B cell (primary cell): Measurements from ENCODE around the gene SALL3. TPM values are rescaled to one million over a fixed set of nuclear protein-coding genes. Genes with fewer than 3 reads are reported as not detected.

Source experiments
- ATAC-seq: fragments of 200-7000 bp; cut with Tn5 transposase; one replicate; pipeline ENCODE4 v1.10.0; 2021; ENCODE audit warnings: low read depth, mild to moderate bottlenecking, moderate number of reproducible peaks, moderate library complexity
- CTCF ChIA-PET: fragments of 350-600 bp; sonication (Branson Sonifier 250); formaldehyde crosslinking; loops from one replicate; lab custom pipeline; 2021; ENCODE audit warnings: antibody characterized with exemption, inconsistent platforms; lab: Charles Lee
- POLR2A ChIA-PET: fragments of 350-600 bp; sonication (Branson Sonifier 250); formaldehyde crosslinking; loops from one replicate; lab custom pipeline; 2021; ENCODE audit warnings: antibody characterized with exemption; lab: Charles Lee
- DNase-seq: peaks from one replicate; pipeline ENCODE4 v3.0.0; 2013
- H2AFZ ChIP-seq: 2 replicates; pipeline ENCODE4 v1.6.1; 2012; ENCODE audit warnings: mild to moderate bottlenecking, low read depth, low read length; ENCODE audit not compliant: insufficient read depth, poor library complexity, severe bottlenecking
- H3K27ac ChIP-seq, 2 donors: 1 replicate in 1 of 2; 2 replicates in 1 of 2; pipeline ENCODE4 v1.5.1; 2012 to 2013; ENCODE audit warnings: low read length in 2 of 2, mild to moderate bottlenecking in 2 of 2, moderate library complexity in 1 of 2
- H3K27me3 ChIP-seq, 4 experiments: fragments of 200-600 bp in 1 of 4; sonication (generic) in 1 of 4; replicated peaks in 1 of 4; 1 replicate in 2 of 4; 2 replicates in 2 of 4; pipeline versions ENCODE4 v1.6.1 to v1.7.0; 2013 to 2016; ENCODE audit warnings: low read length in 3 of 4, mild to moderate bottlenecking in 2 of 4, mixed read lengths in 1 of 4, moderate library complexity in 1 of 4; ENCODE audit not compliant: insufficient read depth in 4 of 4, control insufficient read depth in 3 of 4; ENCODE audit errors: control extremely low read depth in 1 of 4
- H3K36me3 ChIP-seq, 2 experiments: replicated peaks in 1 of 2; 1 replicate in 1 of 2; 2 replicates in 1 of 2; pipeline versions ENCODE4 v1.6.1 to v1.7.1; 2013; ENCODE audit warnings: low read length in 1 of 2; ENCODE audit not compliant: insufficient read depth in 2 of 2, control insufficient read depth in 1 of 2; ENCODE audit errors: control extremely low read depth in 1 of 2, extremely low read depth in 1 of 2
- H3K4me1 ChIP-seq, 2 donors: fragments of 200-600 bp in 1 of 2; sonication (generic) in 1 of 2; 1 replicate in 1 of 2; 2 replicates in 1 of 2; pipeline versions ENCODE4 v1.5.1 to v1.6.1; 2013 to 2017; ENCODE audit warnings: low read length in 2 of 2; ENCODE audit not compliant: control insufficient read depth in 2 of 2, insufficient read depth in 2 of 2
- H3K4me2 ChIP-seq: replicated peaks from 2 replicates; pipeline ENCODE3; 2012; ENCODE audit warnings: mild to moderate bottlenecking, low read depth, low read length; ENCODE audit not compliant: poor library complexity, severe bottlenecking
- H3K4me3 ChIP-seq, 5 experiments: fragments of 200-600 bp in 1 of 5; sonication (generic) in 1 of 5; 1 replicate in 3 of 5; 2 replicates in 2 of 5; pipeline versions ENCODE4 v1.5.1 to v1.7.0; 2011 to 2016; ENCODE audit warnings: low read length in 4 of 5, mild to moderate bottlenecking in 4 of 5, low read depth in 2 of 5, control low read depth in 1 of 5, moderate library complexity in 1 of 5; ENCODE audit not compliant: insufficient read depth in 1 of 5; ENCODE audit errors: control extremely low read depth in 1 of 5, extremely low read depth in 1 of 5
- H3K79me2 ChIP-seq: fragments of 200-600 bp; sonication (generic); one replicate; pipeline ENCODE4 v1.6.0; 2016; ENCODE audit warnings: low read length; ENCODE audit not compliant: control insufficient read depth, insufficient read depth
- H3K9ac ChIP-seq: fragments of 200-600 bp; sonication (generic); 2 replicates; pipeline ENCODE4 v1.6.1; 2017; ENCODE audit warnings: mild to moderate bottlenecking, low read length, moderate library complexity
- H3K9me3 ChIP-seq, 3 donors: one replicate each; pipeline versions ENCODE4 v1.6.1 to v1.7.1; 2013; ENCODE audit warnings: low read length in 2 of 3; ENCODE audit not compliant: control insufficient read depth in 2 of 3, insufficient read depth in 1 of 3; ENCODE audit errors: control extremely low read depth in 1 of 3
- H4K20me1 ChIP-seq: 2 replicates; pipeline ENCODE4 v1.6.0; 2012; ENCODE audit warnings: mild to moderate bottlenecking, low read length; ENCODE audit not compliant: insufficient read depth, control insufficient read depth, poor library complexity, severe bottlenecking
- H3K27ac Mint-ChIP-seq: one replicate; pipeline ENCODE4 v1.8.0; 2021; ENCODE audit warnings: mixed read lengths
- H3K27me3 Mint-ChIP-seq: one replicate; pipeline ENCODE4 v1.8.0; 2021; ENCODE audit warnings: mixed read lengths
- H3K4me1 Mint-ChIP-seq: one replicate; pipeline ENCODE4 v1.8.0; 2021; ENCODE audit warnings: mixed read lengths
- H3K4me3 Mint-ChIP-seq: one replicate; pipeline ENCODE4 v1.8.0; 2021; ENCODE audit warnings: mixed read lengths
- H3K9me3 Mint-ChIP-seq: one replicate; pipeline ENCODE4 v1.8.0; 2022; ENCODE audit warnings: mixed read lengths; ENCODE audit not compliant: insufficient read depth
- CTCF ChIP-seq: fragments of 200-600 bp; IDR thresholded peaks from one replicate; pipeline ENCODE4 v1.8.0; 2022; ENCODE audit warnings: antibody characterized with exemption, mild to moderate bottlenecking
- EZH2 ChIP-seq: IDR thresholded peaks from 2 replicates; pipeline ENCODE4 v1.6.1; 2012; ENCODE audit warnings: borderline replicate concordance, low read depth, mild to moderate bottlenecking, moderate library complexity, low read length; ENCODE audit not compliant: insufficient read depth, poor library complexity, severe bottlenecking
- WGBS: methylation state at CpG from one replicate; pipeline ENCODE4 v1.1.5; 2013; ENCODE audit warnings: missing lambda C conversion rate; ENCODE audit not compliant: insufficient coverage; 5-methylcytosine and 5-hydroxymethylcytosine counted together
- intact Hi-C: fragments of 100-400 bp; cut with micrococcal nuclease; formaldehyde crosslinking; loops from one replicate; pipeline ENCODE4 v1.10.0; 2022
- polyA plus RNA-seq: library from polyadenylated mRNA; depleted of rRNA; stranded (reverse); fragments of >200 nt; gene quantifications from 2 replicates; pipeline ENCODE4 v1.2.3, GENCODE V29; 2012
- total RNA-seq, 2 donors: library from RNA; stranded (reverse); fragments of 120-200 nt in 1 of 2; gene quantifications; 1 replicate in 1 of 2; 2 replicates in 1 of 2; pipeline versions ENCODE4 v1.2.3 to v1.2.4, GENCODE V29; 2013 to 2022

SALL3 gene
- total and polyA plus RNA-seq, 2 donors (not counting 1 experiment from before 2014, with no cell fraction given) = not detected

- Histone ChIP-seq H3K27me3 (no peaks in the 10 kb centered on the region), H3K4me1 (no peaks in the 10 kb centered on the region), H3K4me3 (no peak overlapping the region), H3K4me2 (no peak overlapping the region), H3K27ac (no peak overlapping the region), H3K79me2 (no peaks in the 10 kb centered on the region), H3K36me3 (no peaks in the 10 kb centered on the region), H3K9me3 (peaks cover 0 to 38% (median 2%) of the 10 kb centered on the region in 3 donors), H3K9ac (no peak overlapping the region), H4K20me1 (no peaks in the 10 kb centered on the region), H2AFZ (no peak overlapping the region)
- Mint-ChIP-seq H3K27me3 (no peaks in the 10 kb centered on the region), H3K4me1 (no peaks in the 10 kb centered on the region), H3K27ac (no peak overlapping the region), H3K4me3 (no peak overlapping the region), H3K9me3 (peaks cover 3% of the 10 kb centered on the region)
- ChIA-PET CTCF (no interaction called here), POLR2A (no interaction called here)
- ATAC-seq (no peak), DNase-seq (no peak)
- WGBS = 85% methylated on average over 17 of the region's 17 CpGs
- TF ChIP-seq CTCF = no peak
- intact Hi-C loops = no loop called here
Measured at GRCh38 chr18:78953566-78953965, 26.1 kb upstream of the SALL3 start.

GRCh38 chr18:78955051-78955450, 24.6 kb upstream of the SALL3 start:
- Mint-ChIP-seq H3K4me1 (no peaks in the 10 kb centered on the region), H3K4me3 (no peak overlapping the region)
- no peaks in the 10 kb centered on the region for H3K4me1 ChIP-seq

More at GRCh38 chr18:78955051-78955450, 24.6 kb upstream of the SALL3 start:
- intact Hi-C loops = no loop called here
- ATAC-seq = no peak
- Histone ChIP-seq H3K9ac (no peak overlapping the region), H3K36me3 (no peaks in the 10 kb centered on the region), H3K4me3 (no peak overlapping the region), H3K27me3 (no peaks in the 10 kb centered on the region), H3K4me2 (no peak overlapping the region), H4K20me1 (no peaks in the 10 kb centered on the region), H3K9me3 (peaks cover 0 to 38% (median 2%) of the 10 kb centered on the region in 3 donors), H3K27ac (no peak overlapping the region), H2AFZ (no peak overlapping the region), H3K79me2 (no peaks in the 10 kb centered on the region)
- Mint-ChIP-seq H3K27ac (no peak overlapping the region), H3K9me3 (peaks cover 3% of the 10 kb centered on the region), H3K27me3 (no peaks in the 10 kb centered on the region)
- CTCF ChIA-PET = no interaction called here
- POLR2A ChIA-PET = no interaction called here
- TF ChIP-seq CTCF (no peak), EZH2 (no peak)
- DNase-seq = no peak
- 70% methylated on average over 13 of the region's 17 CpGs for WGBS
